Activated naive CD8-positive, alpha-beta T cell treated with anti-CD3 and anti-CD28 coated beads, Interleukin-2, amount 50 U/mL, for 24 hours (primary cell): ENCODE results near the gene NTHL1.

Source experiments
- ATAC-seq: fragments of 150-1000 bp; cut with Tn5 transposase; one replicate; pipeline ENCODE4 v1.10.0; 2021
- DNase-seq: peaks from one replicate; pipeline ENCODE4 v3.0.0; 2021
- H3K27ac Mint-ChIP-seq: one replicate; pipeline ENCODE4 v1.8.0; 2021; ENCODE audit warnings: mild to moderate bottlenecking, mixed read lengths
- H3K27me3 Mint-ChIP-seq: one replicate; pipeline ENCODE4 v1.8.0; 2021; ENCODE audit warnings: mixed read lengths
- H3K36me3 Mint-ChIP-seq: one replicate; pipeline ENCODE4 v1.8.0; 2021; ENCODE audit warnings: low read depth, mixed read lengths
- H3K4me1 Mint-ChIP-seq: one replicate; pipeline ENCODE4 v1.8.0; 2021; ENCODE audit warnings: mixed read lengths
- H3K4me3 Mint-ChIP-seq: one replicate; pipeline ENCODE4 v1.8.0; 2021; ENCODE audit warnings: mild to moderate bottlenecking, moderate library complexity, mixed read lengths
- H3K9me3 Mint-ChIP-seq: one replicate; pipeline ENCODE4 v1.8.0; 2021; ENCODE audit warnings: mixed read lengths

NTHL1 gene

GRCh38 chr16:1999866-2000514 lies 47.6 kb downstream of the NTHL1 start:
- H3K36me3 Mint-ChIP-seq: peaks cover 20% of the 10 kb centered on the region
- ATAC-seq (no peak), DNase-seq (no peak)
- peaks cover 16% of the 10 kb centered on the region for H3K4me1 Mint-ChIP-seq
- H3K4me3 Mint-ChIP-seq: no peak overlapping the region
- no peaks in the 10 kb centered on the region for H3K9me3 Mint-ChIP-seq
- H3K27me3 Mint-ChIP-seq: no peaks in the 10 kb centered on the region
- no peak overlapping the region for H3K27ac Mint-ChIP-seq

- ATAC-seq: no peak
- Mint-ChIP-seq H3K9me3 (no peaks in the 10 kb centered on the region), H3K27me3 (no peaks in the 10 kb centered on the region), H3K27ac (no peak overlapping the region), H3K4me1 (peaks cover 12% of the 10 kb centered on the region), H3K4me3 (no peak overlapping the region), H3K36me3 (peaks cover 20% of the 10 kb centered on the region)
- DNase-seq: no peak
These were observed 48.5 kb downstream of the NTHL1 start for GRCh38 chr16:1998852-1999801.

GRCh38 chr16:1998360-1998835 lies 49.2 kb downstream of the NTHL1 start:
- Mint-ChIP-seq H3K27me3 (no peaks in the 10 kb centered on the region), H3K36me3 (peaks cover 20% of the 10 kb centered on the region), H3K27ac (no peak overlapping the region), H3K9me3 (no peaks in the 10 kb centered on the region), H3K4me3 (no peak overlapping the region), H3K4me1 (peaks cover 18% of the 10 kb centered on the region)
- no peak for DNase-seq
- no peak for ATAC-seq

- Mint-ChIP-seq H3K27ac (no peak overlapping the region), H3K36me3 (peaks cover 20% of the 10 kb centered on the region), H3K9me3 (no peaks in the 10 kb centered on the region), H3K4me1 (peaks cover 20% of the 10 kb centered on the region), H3K4me3 (no peak overlapping the region), H3K27me3 (no peaks in the 10 kb centered on the region)
- DNase-seq (no peak), ATAC-seq (no peak)
These were observed 49.9 kb downstream of the NTHL1 start for GRCh38 chr16:1997494-1998359.

- DNase-seq (no peak), ATAC-seq (no peak)
- H3K4me1 Mint-ChIP-seq: peaks cover 42% of the 10 kb centered on the region
- no peak overlapping the region for H3K4me3 Mint-ChIP-seq
- peaks cover 12% of the 10 kb centered on the region for H3K36me3 Mint-ChIP-seq
- no peaks in the 10 kb centered on the region for H3K9me3 Mint-ChIP-seq
- peak overlapping the region; percentile 19 for H3K27ac Mint-ChIP-seq
- peaks cover 8% of the 10 kb centered on the region for H3K27me3 Mint-ChIP-seq
These were observed 53.9 kb downstream of the NTHL1 start for GRCh38 chr16:1993731-1994131.

- Mint-ChIP-seq H3K27ac (no peak overlapping the region), H3K4me1 (peaks cover 42% of the 10 kb centered on the region)
- DNase-seq: no peak
These were observed 54.8 kb downstream of the NTHL1 start for GRCh38 chr16:1992704-1993317.

GRCh38 chr16:1991948-1992703 lies 55.5 kb downstream of the NTHL1 start:
- DNase-seq (peak; percentile 97), ATAC-seq (peak; percentile 42)
- Mint-ChIP-seq H3K27me3 (peaks cover 13% of the 10 kb centered on the region), H3K4me3 (no peak overlapping the region), H3K9me3 (no peaks in the 10 kb centered on the region), H3K27ac (no peak overlapping the region), H3K36me3 (peaks cover 3% of the 10 kb centered on the region), H3K4me1 (peaks cover 39% of the 10 kb centered on the region)

More at GRCh38 chr16:1992704-1993317, 54.8 kb downstream of the NTHL1 start:
- peaks cover 6% of the 10 kb centered on the region for H3K36me3 Mint-ChIP-seq
- no peak overlapping the region for H3K4me3 Mint-ChIP-seq
- H3K9me3 Mint-ChIP-seq: no peaks in the 10 kb centered on the region
- peaks cover 13% of the 10 kb centered on the region for H3K27me3 Mint-ChIP-seq
- ATAC-seq: no peak

- no peak for ATAC-seq
- Mint-ChIP-seq H3K27ac (peak overlapping the region; percentile 82), H3K27me3 (peaks cover 13% of the 10 kb centered on the region), H3K36me3 (peaks cover under 1% of the 10 kb centered on the region), H3K4me3 (peak overlapping the region; percentile 70), H3K9me3 (no peaks in the 10 kb centered on the region), H3K4me1 (peaks cover 37% of the 10 kb centered on the region)
- DNase-seq: no peak
These were observed 56.1 kb downstream of the NTHL1 start for GRCh38 chr16:1991588-1991947.

- ATAC-seq: peak; percentile 61
- Mint-ChIP-seq H3K27ac (peak overlapping the region; percentile 82), H3K4me1 (peaks cover 33% of the 10 kb centered on the region), H3K9me3 (no peaks in the 10 kb centered on the region), H3K27me3 (peaks cover 13% of the 10 kb centered on the region), H3K36me3 (no peaks in the 10 kb centered on the region), H3K4me3 (peak overlapping the region; percentile 70)
- peak; percentile 69 for DNase-seq
These were observed 56.5 kb downstream of the NTHL1 start for GRCh38 chr16:1991135-1991551.

GRCh38 chr16:1990351-1991134 lies 57.1 kb downstream of the NTHL1 start:
- H3K27ac Mint-ChIP-seq: peak overlapping the region; percentile 82
- peak; percentile 64 for DNase-seq
- no peak for ATAC-seq
- peaks cover 13% of the 10 kb centered on the region for H3K27me3 Mint-ChIP-seq
- H3K4me1 Mint-ChIP-seq: peaks cover 32% of the 10 kb centered on the region
- no peaks in the 10 kb centered on the region for H3K36me3 Mint-ChIP-seq
- H3K9me3 Mint-ChIP-seq: no peaks in the 10 kb centered on the region
- peak overlapping the region; percentile 70 for H3K4me3 Mint-ChIP-seq

GRCh38 chr16:1990101-1990350 lies 57.6 kb downstream of the NTHL1 start:
- Mint-ChIP-seq H3K36me3 (no peaks in the 10 kb centered on the region), H3K27ac (no peak overlapping the region), H3K4me1 (peaks cover 37% of the 10 kb centered on the region), H3K27me3 (peaks cover 13% of the 10 kb centered on the region), H3K9me3 (no peaks in the 10 kb centered on the region), H3K4me3 (no peak overlapping the region)
- ATAC-seq (no peak), DNase-seq (no peak)
